Loucy (cell line): ENCODE measurements around the gene PHACTR4.

Source experiments
- CTCF ChIP-seq: fragments of 200-600 bp; sonication (generic); conservative IDR thresholded peaks from 2 replicates; pipeline ENCODE4 v1.5.1; 2014; ENCODE audit warnings: mild to moderate bottlenecking, antibody characterized with exemption, low read length
- EZH2phosphoT487 ChIP-seq: fragments of 200-600 bp; IDR thresholded peaks from 2 replicates; pipeline ENCODE4 v1.6.1; 2018; ENCODE audit warnings: antibody characterized with exemption, mild to moderate bottlenecking, moderate library complexity, borderline replicate concordance

- no peak for TF ChIP-seq CTCF
- TF ChIP-seq EZH2phosphoT487 = no peak
Measured at GRCh38 chr1:28443550-28443949, 74.0 kb downstream of the PHACTR4 start.
